Subcutaneous abdominal adipose tissue (tissue), 5 donors: ENCODE results near the gene NOTCH3.

Experiments used
- H3K27ac ChIP-seq: one replicate; pipeline ENCODE4 v1.7.0; 2013; ENCODE audit warnings: low read depth, mild to moderate bottlenecking, inconsistent platforms, low read length, moderate library complexity
- H3K27me3 ChIP-seq, 5 donors: one replicate each; pipeline ENCODE4 v1.7.0; 2013; ENCODE audit warnings: low read length in 5 of 5, inconsistent platforms in 1 of 5; ENCODE audit not compliant: control insufficient read depth in 5 of 5, insufficient read depth in 4 of 5
- H3K36me3 ChIP-seq, 5 donors: one replicate each; pipeline ENCODE4 v1.7.0; 2013; ENCODE audit warnings: low read length in 5 of 5; ENCODE audit not compliant: control insufficient read depth in 5 of 5, insufficient read depth in 5 of 5
- H3K4me1 ChIP-seq, 5 donors: one replicate each; pipeline ENCODE4 v1.7.0; 2013; ENCODE audit warnings: low read length in 5 of 5, mild to moderate bottlenecking in 3 of 5, moderate library complexity in 1 of 5; ENCODE audit not compliant: control insufficient read depth in 5 of 5, insufficient read depth in 5 of 5
- H3K4me3 ChIP-seq, 5 donors: one replicate each; pipeline ENCODE4 v1.7.0; 2013; ENCODE audit warnings: low read length in 5 of 5, low read depth in 1 of 5
- H3K9ac ChIP-seq, 5 donors: one replicate each; pipeline ENCODE4 v1.7.0; 2013; ENCODE audit warnings: low read length in 5 of 5, mild to moderate bottlenecking in 4 of 5, moderate library complexity in 3 of 5
- H3K9me3 ChIP-seq, 5 donors: one replicate each; pipeline ENCODE4 v1.7.0; 2013; ENCODE audit warnings: low read length in 5 of 5; ENCODE audit not compliant: control insufficient read depth in 5 of 5
- donor health status: healthy.
- donor health status: healthy.
- donor health status: healthy.
- donor health status: healthy.
- donor health status: healthy.

The NOTCH3 gene

DNA sequence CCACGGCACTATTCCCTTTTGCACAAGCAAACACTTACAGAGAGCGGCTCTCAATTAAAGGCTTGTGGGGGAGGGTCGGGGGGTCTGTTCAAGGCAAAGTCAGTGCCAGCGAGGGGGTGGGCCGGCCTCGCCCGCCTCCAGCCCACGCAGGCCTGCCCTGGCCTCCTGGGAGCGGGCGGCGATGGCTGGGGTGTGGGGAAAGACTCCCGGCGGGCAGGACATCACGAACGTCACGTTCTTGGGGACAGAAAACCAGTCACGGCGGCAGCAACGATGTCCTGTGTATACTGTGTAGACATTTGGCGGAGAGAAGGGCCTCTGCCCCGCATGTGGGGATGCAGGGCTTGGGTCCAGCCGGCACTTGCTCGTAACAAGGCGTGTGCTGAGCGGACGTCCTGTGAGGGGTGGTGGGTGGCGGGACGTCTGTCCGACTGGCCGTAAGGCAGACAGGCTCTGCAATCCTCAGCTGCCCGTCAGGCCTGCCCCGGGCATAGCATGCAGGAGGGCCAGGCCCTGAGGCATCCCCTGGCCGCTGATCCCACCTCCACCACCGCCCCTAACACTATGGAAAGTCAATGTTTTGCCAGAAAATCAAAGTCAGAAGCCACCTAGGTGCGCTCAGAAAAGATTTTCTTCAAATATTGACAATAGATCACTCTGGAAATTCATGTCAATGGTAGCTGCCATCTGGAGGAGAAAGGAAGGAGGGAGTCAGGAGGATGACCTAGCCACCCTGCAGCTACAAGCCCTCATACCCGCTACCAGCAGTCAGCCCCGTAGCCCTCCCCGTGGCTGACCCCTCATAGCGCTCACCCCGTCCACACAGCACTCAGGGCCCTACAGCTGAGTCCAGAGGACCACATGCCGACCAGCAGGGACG is 37.2 kb upstream of the NOTCH3 start:
- Histone ChIP-seq H3K9me3 (no peaks in the 10 kb centered on the region), H3K4me3 (no peak overlapping the region), H3K27me3 (no peaks in the 10 kb centered on the region), H3K36me3 (peaks cover 3 to 68% (median 63%) of the 10 kb centered on the region in 5 donors), H3K27ac (no peak overlapping the region), H3K4me1 (peaks cover 0 to 12% (median 6%) of the 10 kb centered on the region in 5 donors), H3K9ac (no peak overlapping the region)

DNA sequence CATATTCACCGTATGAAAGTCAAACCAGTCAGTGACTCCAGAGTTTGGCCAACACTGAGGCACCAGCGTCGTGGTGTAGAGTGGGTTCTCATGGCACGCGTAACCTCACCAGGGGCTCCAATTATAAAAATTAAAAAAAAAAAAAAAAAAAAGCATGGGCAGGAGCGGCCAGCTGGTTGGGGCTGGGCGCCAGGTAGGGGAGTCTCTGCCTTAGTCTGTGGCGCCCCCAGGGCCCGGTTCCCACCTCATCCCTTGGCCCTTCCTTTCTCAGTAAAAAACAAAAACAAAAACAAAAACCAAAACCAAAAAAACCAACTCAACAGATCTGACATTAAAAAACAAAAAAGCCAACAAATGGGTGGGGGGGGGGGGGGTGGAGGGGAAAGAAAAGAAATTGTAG is 36.1 kb upstream of the NOTCH3 start:
- H3K4me1 ChIP-seq: peaks cover 0 to 17% (median 13%) of the 10 kb centered on the region in 5 donors
- no peak overlapping the region for H3K9ac ChIP-seq
- no peaks in the 10 kb centered on the region for H3K9me3 ChIP-seq
- H3K27ac ChIP-seq: no peak overlapping the region
- H3K4me3 ChIP-seq: no peak overlapping the region
- H3K36me3 ChIP-seq: peaks cover 3 to 60% (median 55%) of the 10 kb centered on the region in 5 donors
- peaks cover 0 to 5% (median 5%) of the 10 kb centered on the region in 5 donors for H3K27me3 ChIP-seq

DNA sequence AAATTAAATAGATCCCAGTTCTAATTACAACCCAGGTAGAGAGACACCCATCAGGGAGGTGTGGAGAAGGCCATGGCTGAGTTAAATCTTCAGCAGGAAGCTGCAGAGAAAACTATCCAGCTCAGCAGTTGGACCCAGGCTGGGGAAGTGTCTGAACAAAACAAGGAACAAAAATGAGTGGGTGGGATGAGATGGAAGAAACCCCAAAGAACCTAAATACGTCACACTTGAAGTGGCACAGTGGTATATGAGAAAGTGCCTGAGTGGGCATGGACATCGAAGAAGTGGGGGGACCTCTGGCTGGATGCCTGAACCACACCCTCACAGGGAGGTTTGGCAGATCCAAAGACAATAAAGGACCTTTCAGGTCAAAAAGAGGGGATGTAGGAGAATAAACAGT is 35.0 kb upstream of the NOTCH3 start:
- H3K36me3 ChIP-seq: peaks cover 3 to 52% (median 47%) of the 10 kb centered on the region in 5 donors

DNA sequence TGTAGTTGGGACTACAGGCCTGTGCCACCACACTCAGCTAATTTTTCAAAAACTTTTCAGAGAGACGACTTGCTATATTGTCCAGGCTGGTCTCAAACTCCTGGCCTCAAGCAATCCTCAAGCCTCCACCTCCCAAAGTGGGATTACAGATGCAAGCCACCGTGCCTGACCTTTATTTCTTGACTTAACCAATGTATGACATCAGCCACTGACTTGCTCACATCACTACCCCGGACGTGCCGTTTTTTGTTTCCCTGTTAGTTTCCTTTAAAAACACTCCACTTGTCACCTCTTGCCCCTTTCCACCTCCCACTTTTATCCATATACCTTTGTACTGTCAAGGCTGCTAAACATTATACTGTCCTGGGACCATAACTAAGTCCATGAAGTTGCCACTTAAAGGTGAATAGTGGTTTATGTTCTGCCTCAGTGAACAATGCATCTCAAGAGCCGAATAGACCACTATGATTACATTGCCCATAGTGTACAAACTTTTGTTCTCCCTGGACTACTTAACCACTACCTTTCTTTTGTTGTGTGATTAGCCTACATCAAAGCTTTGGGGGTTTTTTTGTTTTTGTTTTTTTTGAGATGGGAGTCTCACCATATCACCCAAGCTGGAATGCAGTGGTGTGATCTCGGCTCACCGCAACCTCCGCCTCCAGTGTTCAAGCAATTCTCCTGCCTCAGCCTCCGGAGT is 33.8 kb upstream of the NOTCH3 start:
- no peak overlapping the region for H3K27ac ChIP-seq
- no peak overlapping the region for H3K4me3 ChIP-seq
- H3K9ac ChIP-seq: no peak overlapping the region
- H3K27me3 ChIP-seq: peaks cover 0 to 11% (median 9%) of the 10 kb centered on the region in 5 donors
- H3K4me1 ChIP-seq: peaks cover 0 to 20% (median 18%) of the 10 kb centered on the region in 5 donors
- peaks cover 3 to 40% (median 36%) of the 10 kb centered on the region in 5 donors for H3K36me3 ChIP-seq
- no peaks in the 10 kb centered on the region for H3K9me3 ChIP-seq

More for the DNA sequence above, 35.0 kb upstream of the NOTCH3 start:
- peaks cover 0 to 11% (median 9%) of the 10 kb centered on the region in 5 donors for H3K27me3 ChIP-seq
- H3K4me3 ChIP-seq: no peak overlapping the region
- no peaks in the 10 kb centered on the region for H3K9me3 ChIP-seq
- H3K27ac ChIP-seq: no peak overlapping the region
- H3K9ac ChIP-seq: no peak overlapping the region
- peaks cover 0 to 20% (median 18%) of the 10 kb centered on the region in 5 donors for H3K4me1 ChIP-seq

DNA sequence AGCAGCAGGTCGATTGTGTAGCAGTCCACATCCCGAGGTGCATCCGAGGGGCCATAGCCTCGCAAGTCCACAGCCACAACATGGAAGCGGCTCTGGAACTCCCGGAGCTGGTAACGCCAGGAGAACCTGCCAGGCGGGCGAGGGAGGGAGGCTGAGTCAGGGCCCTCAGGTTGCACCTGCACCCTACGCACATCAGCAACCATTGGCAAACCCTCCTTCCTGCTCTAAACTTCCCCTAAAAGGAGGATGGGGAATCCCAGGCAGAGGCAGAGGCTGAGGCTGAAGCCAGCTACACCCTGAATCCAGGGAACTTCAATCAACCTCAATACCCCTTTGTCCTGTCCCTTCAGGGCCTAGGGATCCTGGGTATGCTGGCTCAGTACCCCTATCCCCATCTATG is 30.5 kb upstream of the NOTCH3 start:
- no peak overlapping the region for H3K27ac ChIP-seq
- H3K36me3 ChIP-seq: peaks cover 3 to 9% (median 8%) of the 10 kb centered on the region in 5 donors
- H3K9me3 ChIP-seq: no peaks in the 10 kb centered on the region
- peaks cover 0 to 11% (median 9%) of the 10 kb centered on the region in 5 donors for H3K27me3 ChIP-seq
- H3K4me1 ChIP-seq: peaks cover 0 to 20% (median 18%) of the 10 kb centered on the region in 5 donors
- no peak overlapping the region for H3K4me3 ChIP-seq
- H3K9ac ChIP-seq: no peak overlapping the region

DNA sequence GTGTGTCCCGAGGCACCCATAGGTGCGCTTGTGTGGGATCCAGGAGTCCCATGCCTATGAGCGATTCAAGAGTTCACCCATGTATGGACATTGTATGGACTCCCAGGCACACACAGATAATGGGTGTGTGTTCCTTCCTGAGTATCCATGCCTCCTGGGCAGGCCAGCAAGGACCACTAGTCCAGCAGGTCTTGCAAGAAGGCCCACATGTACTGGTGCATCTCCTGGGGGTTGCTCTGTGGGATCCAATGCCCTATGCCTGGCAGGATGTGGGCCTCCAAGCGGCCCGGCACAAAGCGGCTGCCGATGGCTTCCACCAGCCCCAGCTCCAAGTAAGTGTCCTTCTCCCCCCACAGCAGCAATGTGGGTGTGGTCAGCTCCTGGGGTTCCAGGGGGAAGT is 26.5 kb upstream of the NOTCH3 start:
- no peak overlapping the region for H3K9ac ChIP-seq
- H3K27ac ChIP-seq: no peak overlapping the region
- H3K4me3 ChIP-seq: no peak overlapping the region
- H3K27me3 ChIP-seq: peaks cover 0 to 10% (median 8%) of the 10 kb centered on the region in 5 donors
- H3K4me1 ChIP-seq: peaks cover 5 to 26% (median 22%) of the 10 kb centered on the region in 5 donors
- no peaks in the 10 kb centered on the region for H3K9me3 ChIP-seq
- no peaks in the 10 kb centered on the region for H3K36me3 ChIP-seq

DNA sequence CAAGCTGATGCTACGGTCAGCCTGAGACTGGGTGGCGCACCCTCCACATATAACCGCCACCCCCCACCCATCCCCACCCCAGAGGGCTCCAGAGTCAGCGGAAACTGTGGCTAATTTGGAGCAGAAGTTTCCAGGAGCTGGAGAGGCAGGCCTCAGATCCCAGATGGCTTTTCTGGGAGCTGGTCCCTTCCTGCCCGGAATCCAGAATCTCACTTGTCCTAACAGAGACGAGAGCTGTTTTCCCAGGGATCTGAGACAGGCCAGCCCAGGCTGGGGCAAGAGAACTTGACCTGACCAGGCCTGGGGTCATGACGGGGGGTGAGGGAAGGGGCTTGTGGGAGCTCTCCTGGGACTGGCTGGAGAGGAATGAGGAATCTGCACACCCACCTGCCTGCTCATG is 25.0 kb upstream of the NOTCH3 start:
- no peaks in the 10 kb centered on the region for H3K27me3 ChIP-seq
- peaks cover 5 to 18% (median 14%) of the 10 kb centered on the region in 5 donors for H3K4me1 ChIP-seq
- no peak overlapping the region for H3K4me3 ChIP-seq
- H3K27ac ChIP-seq: no peak overlapping the region
- H3K36me3 ChIP-seq: no peaks in the 10 kb centered on the region
- H3K9ac ChIP-seq: no peak overlapping the region
- no peaks in the 10 kb centered on the region for H3K9me3 ChIP-seq

DNA sequence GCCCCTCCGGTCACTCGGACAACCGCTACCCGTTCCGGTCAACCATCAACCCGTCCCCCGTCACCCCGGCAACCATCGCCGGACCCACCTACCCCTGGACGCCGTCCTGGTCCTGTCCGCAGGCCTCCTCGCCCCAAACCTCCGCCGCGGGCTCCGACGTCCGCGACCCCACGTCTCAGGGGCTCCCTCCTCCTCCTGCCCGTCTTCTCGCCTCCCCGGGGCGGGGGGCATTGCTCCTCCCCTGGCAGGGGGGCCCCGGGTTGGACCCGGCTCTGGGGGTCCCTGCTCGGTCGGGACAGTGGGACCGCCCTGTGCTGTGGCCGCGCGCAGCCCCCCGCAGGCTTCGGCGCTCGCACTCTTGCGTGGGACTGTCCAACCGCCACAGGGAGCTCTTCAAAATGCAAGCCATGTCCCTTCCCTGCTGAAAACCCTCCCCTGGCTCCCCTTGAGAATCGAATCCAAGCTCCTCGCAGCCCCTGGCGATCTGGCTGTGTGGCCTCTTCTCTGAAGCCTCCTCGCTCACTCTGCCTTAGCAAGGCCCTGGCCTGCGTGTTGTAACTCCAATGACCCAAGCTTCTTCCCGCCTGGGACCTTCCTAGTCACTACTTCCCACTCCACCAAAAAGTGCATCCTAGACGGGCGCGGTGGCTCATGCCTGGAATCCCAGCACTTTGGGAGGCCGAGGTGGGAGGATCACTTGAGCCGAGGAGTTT is 23.0 kb upstream of the NOTCH3 start:
- Histone ChIP-seq H3K27ac (no peak overlapping the region), H3K9ac (peak overlapping the region in 4 of 5 donors; percentile 33 to 71 (median 64)), H3K4me3 (peak overlapping the region; percentile 35 to 78 (median 72)), H3K4me1 (peaks cover 5 to 18% (median 18%) of the 10 kb centered on the region in 5 donors), H3K36me3 (no peaks in the 10 kb centered on the region), H3K9me3 (no peaks in the 10 kb centered on the region), H3K27me3 (no peaks in the 10 kb centered on the region)

DNA sequence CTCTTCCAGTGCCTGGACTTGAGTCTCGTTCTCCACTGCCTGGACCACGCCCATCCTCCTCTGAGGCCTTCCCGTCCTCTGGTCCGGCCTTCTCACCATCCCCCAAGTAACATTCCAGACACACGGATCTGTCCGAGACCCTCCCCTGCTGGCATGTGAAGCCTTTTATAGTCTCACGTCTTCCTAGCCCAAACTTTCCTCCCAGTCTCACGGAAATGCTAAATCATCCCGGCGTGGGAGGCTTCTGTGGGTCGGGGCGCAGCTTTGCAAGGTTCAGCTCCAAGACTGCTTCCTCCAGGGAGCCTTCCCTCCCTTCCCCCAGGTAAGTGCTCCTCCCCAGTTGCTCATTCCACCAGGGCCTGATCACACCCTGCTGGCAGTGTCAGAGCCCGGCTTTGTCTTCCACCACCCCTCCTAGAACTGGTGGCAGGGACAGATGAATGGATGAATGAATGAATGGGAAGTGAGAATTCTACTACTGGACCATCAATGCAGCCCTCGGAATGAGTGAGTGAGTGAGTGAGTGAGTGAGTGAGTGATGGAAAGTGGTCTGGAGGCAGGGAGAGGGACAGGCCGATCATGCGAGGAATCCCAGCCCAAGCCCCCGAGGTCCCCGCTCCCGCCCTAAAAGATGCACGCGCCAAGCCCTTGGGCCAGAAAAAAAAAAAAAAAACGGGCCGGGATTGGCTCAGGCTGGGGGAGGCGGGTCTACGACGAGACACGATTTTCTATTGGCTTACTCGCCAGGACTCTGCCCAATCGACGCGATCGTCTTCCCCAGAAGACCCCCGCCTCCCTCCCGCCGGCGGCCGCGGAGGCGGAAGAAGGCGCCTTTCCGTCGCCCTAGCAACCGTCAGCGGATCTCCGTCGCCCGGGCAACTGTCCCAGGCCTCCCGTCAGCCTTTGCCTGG is 22.2 kb upstream of the NOTCH3 start:
- Histone ChIP-seq H3K4me3 (peak overlapping the region in 4 of 5 donors; percentile 59 to 78 (median 74)), H3K9me3 (no peaks in the 10 kb centered on the region), H3K36me3 (no peaks in the 10 kb centered on the region), H3K27ac (peak overlapping the region; percentile 30), H3K27me3 (no peaks in the 10 kb centered on the region), H3K4me1 (peaks cover 5 to 18% (median 18%) of the 10 kb centered on the region in 5 donors), H3K9ac (peak overlapping the region in 4 of 5 donors; percentile 33 to 71 (median 54))
